Measurements from ENCODE around the gene RALGPS2.

- TF ChIP-seq POLR2A (IDR thresholded peaks at IDR 0.05) (no peak), CTCF (IDR thresholded peaks at IDR 0.05) (no peak), EP300 (IDR thresholded peaks at IDR 0.05) (no peak), POLR2AphosphoS5 (IDR thresholded peaks at IDR 0.05) (no peak)
Measured at GRCh38 chr1:178868706-178869105, 143.7 kb downstream of the RALGPS2 start.

Data from upper lobe of left lung (tissue), 4 donors.